H1 (cell line): ENCODE data around the gene ACBD6. TPM values are rescaled to one million over a fixed set of nuclear protein-coding genes. Genes with fewer than 3 reads are reported as not detected.
A peak's percentile ranks its signal among the peaks of the same experiment; 100 is the strongest.

Experiments
- CTCF ChIA-PET: fragments of 300-600 bp; sonication (Branson Sonifier 250); formaldehyde crosslinking; loops from one replicate; lab custom pipeline; 2021; ENCODE audit not compliant: partially characterized antibody; lab: Charles Lee
- POLR2A ChIA-PET: fragments of 300-600 bp; sonication (Branson Sonifier 250); formaldehyde crosslinking; loops from one replicate; lab custom pipeline; 2021; ENCODE audit warnings: inconsistent platforms; ENCODE audit not compliant: partially characterized antibody; lab: Charles Lee
- DNase-seq, 2 experiments: peaks; one replicate each; pipeline versions ENCODE4 v3.0.0 to v3.0.0-alpha.2; 2010 to 2022; ENCODE audit warnings: low spot score in 2 of 2, low read depth in 1 of 2, mixed read lengths in 1 of 2
- FAIRE-seq: peaks from 2 replicates; lab custom pipeline; 2011; peaks lifted over from hg19 to GRCh38; lab: Jason Lieb, UNC
- H2AFZ ChIP-seq: 2 replicates; pipeline ENCODE4 v1.8.1; 2012; ENCODE audit warnings: low read length, inconsistent platforms
- H2AK5ac ChIP-seq: 2 replicates; pipeline ENCODE4 v1.6.1; 2013; ENCODE audit warnings: low read depth, low read length
- H2BK120ac ChIP-seq: replicated peaks from 2 replicates; pipeline ENCODE3; 2013; ENCODE audit warnings: low read depth, low read length, inconsistent platforms
- H2BK12ac ChIP-seq: 2 replicates; pipeline ENCODE4 v1.6.1; 2013; ENCODE audit warnings: low read depth, low read length
- H2BK15ac ChIP-seq: 2 replicates; pipeline ENCODE4 v1.6.1; 2013; ENCODE audit warnings: low read length
- H2BK20ac ChIP-seq: 2 replicates; pipeline ENCODE4 v1.6.1; 2013; ENCODE audit warnings: low read length
- H2BK5ac ChIP-seq: 2 replicates; pipeline ENCODE4 v1.6.1; 2013; ENCODE audit warnings: low read depth, low read length
- H3K14ac ChIP-seq: 2 replicates; pipeline ENCODE4 v1.6.1; 2013; ENCODE audit warnings: inconsistent platforms; ENCODE audit not compliant: insufficient read length
- H3K18ac ChIP-seq: 2 replicates; pipeline ENCODE4 v1.6.1; 2013; ENCODE audit warnings: low read length; ENCODE audit errors: extremely low read depth
- H3K23ac ChIP-seq: 2 replicates; pipeline ENCODE4 v1.6.1; 2013; ENCODE audit warnings: inconsistent platforms; ENCODE audit not compliant: insufficient read length
- H3K23me2 ChIP-seq: 2 replicates; pipeline ENCODE4 v1.6.1; 2013; ENCODE audit warnings: low read depth, low read length
- H3K27ac ChIP-seq: 2 replicates; pipeline ENCODE4 v1.6.1; 2011; ENCODE audit warnings: low read depth, low read length, inconsistent platforms
- H3K27me3 ChIP-seq, 4 experiments: replicated peaks in 1 of 4; 1 replicate in 1 of 4; 2 replicates in 3 of 4; pipeline versions ENCODE4 v1.6.1 to v1.8.1; 2011 to 2013; ENCODE audit warnings: low read length in 3 of 4, mild to moderate bottlenecking in 3 of 4, inconsistent platforms in 2 of 4, mixed read lengths in 2 of 4, moderate library complexity in 1 of 4; ENCODE audit not compliant: control insufficient read depth in 3 of 4, insufficient read depth in 3 of 4; ENCODE audit errors: extremely low read depth in 1 of 4
- H3K36me3 ChIP-seq, 4 experiments: 2 replicates each; pipeline versions ENCODE4 v1.6.1 to v1.8.1; 2011 to 2013; ENCODE audit warnings: mild to moderate bottlenecking in 4 of 4, low read length in 3 of 4, moderate library complexity in 2 of 4, control low read depth in 1 of 4, inconsistent platforms in 1 of 4; ENCODE audit not compliant: insufficient read depth in 4 of 4, control insufficient read depth in 2 of 4
- H3K4ac ChIP-seq: replicated peaks from 2 replicates; pipeline ENCODE3; 2013; ENCODE audit warnings: low read length, low read depth, mixed read lengths, inconsistent platforms; ENCODE audit not compliant: insufficient read length
- H3K4me1 ChIP-seq, 4 experiments: replicated peaks in 1 of 4; 1 replicate in 1 of 4; 2 replicates in 3 of 4; pipeline versions ENCODE4 v1.6.1 to v1.8.1; 2011 to 2013; ENCODE audit warnings: low read length in 3 of 4, inconsistent platforms in 2 of 4, mixed read lengths in 1 of 4; ENCODE audit not compliant: insufficient read depth in 4 of 4, control insufficient read depth in 3 of 4
- H3K4me2 ChIP-seq, 2 experiments: 2 replicates each; pipeline versions ENCODE4 v1.6.1 to v1.8.1; 2011 to 2013; ENCODE audit warnings: low read depth in 2 of 2, low read length in 2 of 2, control low read depth in 1 of 2, inconsistent platforms in 1 of 2, mild to moderate bottlenecking in 1 of 2; ENCODE audit not compliant: insufficient read depth in 1 of 2
- H3K4me3 ChIP-seq, 4 experiments: fragments of 200-600, 300-600 bp in 1 of 4; sonication (generic), shearing (Covaris generic), sonication (Bioruptor Twin) in 1 of 4; 2 replicates each; pipeline versions ENCODE4 v1.5.1 to v1.8.1; 2011 to 2016; ENCODE audit warnings: low read length in 4 of 4, low read depth in 3 of 4, control low read depth in 2 of 4, inconsistent platforms in 2 of 4, mild to moderate bottlenecking in 2 of 4, mixed read lengths in 1 of 4, moderate library complexity in 1 of 4; ENCODE audit not compliant: insufficient read depth in 2 of 4; ENCODE audit errors: extremely low read depth in 1 of 4
- H3K56ac ChIP-seq: replicated peaks from 2 replicates; pipeline ENCODE3; 2013; ENCODE audit warnings: low read depth, mild to moderate bottlenecking, mixed read lengths, low read length, inconsistent platforms; ENCODE audit not compliant: insufficient read length
- H3K79me1 ChIP-seq: 2 replicates; pipeline ENCODE4 v1.6.1; 2013; ENCODE audit warnings: low read depth, low read length, control low read depth
- H3K79me2 ChIP-seq, 2 experiments: 2 replicates each; pipeline versions ENCODE4 v1.6.1 to v1.8.1; 2012 to 2013; ENCODE audit warnings: low read length in 2 of 2, mild to moderate bottlenecking in 2 of 2, inconsistent platforms in 1 of 2; ENCODE audit not compliant: insufficient read depth in 2 of 2, control insufficient read depth in 1 of 2
- H3K9ac ChIP-seq, 4 experiments: replicated peaks in 1 of 4; 1 replicate in 1 of 4; 2 replicates in 3 of 4; pipeline versions ENCODE4 v1.6.1 to v1.8.1; 2011 to 2013; ENCODE audit warnings: low read depth in 3 of 4, low read length in 3 of 4, control low read depth in 2 of 4, mild to moderate bottlenecking in 2 of 4, moderate library complexity in 2 of 4, inconsistent platforms in 1 of 4; ENCODE audit errors: extremely low read depth in 1 of 4
- H3K9me3 ChIP-seq, 2 experiments: 2 replicates each; pipeline versions ENCODE4 v1.6.1 to v1.8.1; 2012 to 2013; ENCODE audit warnings: mild to moderate bottlenecking in 2 of 2, moderate library complexity in 2 of 2, control low read depth in 1 of 2, inconsistent platforms in 1 of 2, low read depth in 1 of 2, low read length in 1 of 2, mixed read lengths in 1 of 2; ENCODE audit not compliant: insufficient read depth in 2 of 2
- H4K20me1 ChIP-seq, 2 experiments: replicated peaks in 1 of 2; 2 replicates each; pipeline versions ENCODE3 to v1.8.1; 2011 to 2013; ENCODE audit warnings: inconsistent platforms in 2 of 2, low read length in 2 of 2, mild to moderate bottlenecking in 1 of 2; ENCODE audit not compliant: insufficient read depth in 2 of 2, control insufficient read depth in 1 of 2
- H4K5ac ChIP-seq: 2 replicates; pipeline ENCODE4 v1.6.1; 2013; ENCODE audit warnings: low read length, low read depth, mixed read lengths, inconsistent platforms; ENCODE audit not compliant: insufficient read length
- H4K8ac ChIP-seq: 2 replicates; pipeline ENCODE4 v1.8.0; 2013; ENCODE audit warnings: mild to moderate bottlenecking, moderate library complexity, low read length, inconsistent platforms; ENCODE audit not compliant: insufficient read depth; ENCODE audit errors: extremely low read depth
- H4K91ac ChIP-seq: replicated peaks from 2 replicates; pipeline ENCODE3; 2013; ENCODE audit warnings: low read length, mixed read lengths, inconsistent platforms; ENCODE audit not compliant: insufficient read length
- E2F6 ChIP-seq: IDR thresholded peaks from 2 replicates; pipeline ENCODE4 v1.6.1; 2012; ENCODE audit warnings: inconsistent platforms
- EGR1 ChIP-seq: IDR thresholded peaks from 2 replicates; pipeline ENCODE4 v1.6.1; 2011; ENCODE audit warnings: low read depth, low read length, borderline replicate concordance
- NANOG ChIP-seq: IDR thresholded peaks from 2 replicates; pipeline ENCODE4 v1.6.1; 2011; ENCODE audit warnings: low read length, low read depth, mild to moderate bottlenecking, inconsistent platforms; ENCODE audit not compliant: insufficient read depth, poor library complexity, severe bottlenecking
- PHF8 ChIP-seq: fragments of 200-600 bp; sonication (generic); conservative IDR thresholded peaks from 2 replicates; pipeline ENCODE4 v1.7.1; 2012; ENCODE audit warnings: low read depth, mild to moderate bottlenecking, inconsistent platforms, low read length, moderate library complexity
- RFX5 ChIP-seq: IDR thresholded peaks from 2 replicates; pipeline ENCODE4 v1.6.1; 2011; ENCODE audit warnings: low read depth, low read length, improper control_type of control experiment, borderline replicate concordance
- RNF2 ChIP-seq: fragments of 200-900, 300-1000 bp; sonication (generic); IDR thresholded peaks from 2 replicates; pipeline ENCODE4 v1.7.1; 2016; ENCODE audit warnings: borderline replicate concordance, low read depth, mild to moderate bottlenecking, antibody characterized with exemption, low read length; ENCODE audit not compliant: poor library complexity, severe bottlenecking; ENCODE audit errors: missing control alignments
- SRF ChIP-seq: IDR thresholded peaks from 2 replicates; pipeline ENCODE4 v1.6.1; 2011; ENCODE audit warnings: mild to moderate bottlenecking, low read depth, low read length, moderate library complexity
- TAF1 ChIP-seq: IDR thresholded peaks from 2 replicates; pipeline ENCODE4 v1.6.1; 2011; ENCODE audit warnings: mild to moderate bottlenecking, low read depth, low read length
- TAF7 ChIP-seq: optimal IDR thresholded peaks from 2 replicates; pipeline ENCODE3; 2011; ENCODE audit warnings: low read depth, mild to moderate bottlenecking, inconsistent platforms, low read length, moderate library complexity, borderline replicate concordance
- ZNF274 ChIP-seq: IDR thresholded peaks from 2 replicates; pipeline ENCODE4 v1.7.0; 2012; ENCODE audit warnings: low read length, borderline replicate concordance; ENCODE audit errors: extremely low read depth
- WGBS, 2 experiments: shearing (Covaris generic) in 1 of 2; methylation state at CpG; one replicate each; pipeline versions ENCODE4 v1.1.6 to v1.1.7; 2013 to 2015; ENCODE audit warnings: low lambda C conversion rate in 2 of 2, mixed read lengths in 2 of 2, inconsistent platforms in 1 of 2, low coverage in 1 of 2, missing lambda C conversion rate in 1 of 2; ENCODE audit not compliant: insufficient replicate concordance in 2 of 2, insufficient coverage in 1 of 2, insufficient read length in 1 of 2; ENCODE audit errors: extremely low coverage in 1 of 2, missing lambda C conversion rate in 1 of 2; 5-methylcytosine and 5-hydroxymethylcytosine counted together
- polyA plus RNA-seq, 7 experiments: library from polyadenylated mRNA; depleted of rRNA in 3 of 7; stranded (reverse) in 5 of 7; unstranded in 2 of 7; fragments of >200 nt in 5 of 7; fragments of 200-250 nt in 2 of 7; gene quantifications; 1 replicate in 5 of 7; 2 replicates in 1 of 7; 4 replicates in 1 of 7; pipeline versions ENCODE4 v1.2.1 to v1.2.3, GENCODE V29; 2011 to 2013; ENCODE audit warnings: missing spikeins in 2 of 7, mixed read lengths in 2 of 7
- total RNA-seq: library from RNA; stranded (reverse); fragmentation: NEBNext Ultra II Directional; extraction: Animal tissue kit (Norgen Biotek cat#: 25700); gene quantifications from 2 replicates; pipeline ENCODE4 v1.2.1, GENCODE V29; 2021
- TF ChIP-seq, protein P1 (sequence below): IDR thresholded peaks from 2 replicates; pipeline ENCODE4 v1.6.1; 2011; ENCODE audit warnings: low read depth, mild to moderate bottlenecking, low read length; ENCODE audit not compliant: insufficient read depth
- TF ChIP-seq, protein P2 (sequence below): IDR thresholded peaks from 2 replicates; pipeline ENCODE4 v1.6.1; 2012; ENCODE audit warnings: inconsistent platforms

Gene ACBD6
- total and polyA plus RNA-seq, 2 of the 8 experiments (the other 6 are each of a cell fraction or from before 2014, with no cell fraction given), result 52.0 to 67.7 TPM

DNA sequence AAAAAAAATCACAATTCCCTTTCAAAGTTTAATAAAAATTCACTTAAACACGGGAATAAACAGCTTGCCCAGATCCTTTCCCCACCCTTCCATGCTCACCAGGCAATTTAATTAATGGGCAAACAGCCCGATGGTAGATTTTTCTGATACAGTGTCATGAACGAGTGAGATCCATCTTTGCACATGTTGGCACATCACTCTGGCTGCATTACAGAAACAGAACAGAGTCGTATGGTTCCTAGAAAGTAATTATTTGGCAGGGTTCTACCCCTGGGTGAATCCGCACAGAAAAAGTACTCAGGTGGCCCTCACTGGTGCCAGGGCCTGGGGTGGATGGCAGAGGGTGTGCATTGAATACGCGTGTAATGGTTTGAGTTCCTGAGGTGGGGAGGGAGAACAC lies 31.8 kb upstream of the ACBD6 start:
- Histone ChIP-seq H3K4me3 (no peak overlapping the region), H2AK5ac (no peak overlapping the region), H2BK15ac (no peak overlapping the region), H3K36me3 (no peaks in the 10 kb centered on the region), H3K4ac (no peak overlapping the region), H3K9me3 (no peaks in the 10 kb centered on the region), H3K4me1 (peaks cover 0 to 2% (median 0%) of the 10 kb centered on the region in 4 experiments; a peak in 2 of 7 replicates), H4K20me1 (no peaks in the 10 kb centered on the region), H2BK5ac (no peak overlapping the region), H4K8ac (no peak overlapping the region), H3K27ac (no peak overlapping the region), H3K14ac (no peak overlapping the region), H3K23me2 (no peaks in the 10 kb centered on the region), H2BK12ac (no peak overlapping the region), H4K91ac (no peak overlapping the region), H3K27me3 (no peaks in the 10 kb centered on the region), H2AFZ (0 out of 2 replicates have a peak overlapping the region, but pooled peaks have one; percentile 88), H3K56ac (no peak overlapping the region), H3K4me2 (no peak overlapping the region), H3K79me2 (no peaks in the 10 kb centered on the region), H4K5ac (no peak overlapping the region), H3K9ac (no peak overlapping the region), H3K18ac (no peak overlapping the region), H3K23ac (no peak overlapping the region), H2BK120ac (no peak overlapping the region), H2BK20ac (no peak overlapping the region), H3K79me1 (no peaks in the 10 kb centered on the region)
- ChIA-PET CTCF (interaction anchor here (0.6 to 8.5 kb wide), 6 partner anchors 16 to 329 kb away, joined by 3 to 77 read pairs (median 4); partner anchors contain the start of gene ACBD6), POLR2A (no interaction called here)
- FAIRE-seq, result no peak
- WGBS, 2 experiments, result 89% methylated on average over 7 of the region's 7 CpGs; no CpG with 5 or more reads in 1 of the 2 experiments
- DNase-seq, result no peak
- TF ChIP-seq RFX5 (no peak), RNF2 (no peak), E2F6 (no peak), EGR1 (no peak), TAF7 (no peak), SRF (no peak), NANOG (no peak), TAF1 (no peak), PHF8 (no peak), ZNF274 (no peak)
- TF ChIP-seq, protein P1, sequence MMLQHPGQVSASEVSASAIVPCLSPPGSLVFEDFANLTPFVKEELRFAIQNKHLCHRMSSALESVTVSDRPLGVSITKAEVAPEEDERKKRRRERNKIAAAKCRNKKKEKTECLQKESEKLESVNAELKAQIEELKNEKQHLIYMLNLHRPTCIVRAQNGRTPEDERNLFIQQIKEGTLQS, result no peak
- TF ChIP-seq, protein P2, sequence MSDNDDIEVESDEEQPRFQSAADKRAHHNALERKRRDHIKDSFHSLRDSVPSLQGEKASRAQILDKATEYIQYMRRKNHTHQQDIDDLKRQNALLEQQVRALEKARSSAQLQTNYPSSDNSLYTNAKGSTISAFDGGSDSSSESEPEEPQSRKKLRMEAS, result no peak
